ENCODE results near the gene RNF10.
"Not testable (repeated sequence)": the region's sequence is repeated elsewhere in the genome, so short reads cannot be mapped to it uniquely, and the experiment has no call there.

The RNF10 gene

DNA sequence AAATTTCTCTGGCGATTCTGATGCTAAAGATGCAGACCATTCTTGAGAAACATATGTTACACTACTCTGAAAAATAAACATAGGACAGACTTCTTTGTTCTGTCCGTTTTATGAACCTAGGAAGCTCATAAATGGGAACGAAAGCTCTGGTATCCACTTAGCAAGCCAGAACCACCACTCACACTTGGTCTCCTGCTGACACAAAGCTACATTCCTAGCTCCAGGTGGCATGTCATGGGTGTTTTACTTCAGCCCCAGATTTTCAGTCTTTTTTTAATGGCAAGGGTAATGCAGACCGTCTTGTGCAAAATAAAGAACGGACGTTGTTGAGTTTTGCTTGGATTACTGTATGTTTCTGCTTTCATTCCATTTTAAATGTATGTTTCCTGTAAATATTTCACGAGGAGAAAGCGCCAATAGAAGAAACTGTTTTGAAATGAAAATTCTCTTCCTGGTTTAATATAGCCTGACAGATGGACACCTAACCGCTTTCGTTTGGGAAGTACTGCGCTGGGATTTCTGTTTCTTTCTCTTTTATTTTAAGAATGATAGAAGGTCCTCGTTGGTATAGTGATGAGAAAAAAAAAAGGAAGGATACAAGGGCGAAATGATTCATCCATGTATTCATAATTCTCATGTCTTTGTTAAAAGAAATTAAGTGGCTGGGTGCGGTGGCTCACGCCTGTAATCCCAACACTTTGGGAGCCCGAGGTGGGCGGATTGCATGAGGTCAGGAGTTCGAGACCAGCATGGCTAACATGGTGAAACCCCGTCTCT is 4.3 kb upstream of the RNF10 start:
- peak; percentile 60 for DNase-seq

DNA sequence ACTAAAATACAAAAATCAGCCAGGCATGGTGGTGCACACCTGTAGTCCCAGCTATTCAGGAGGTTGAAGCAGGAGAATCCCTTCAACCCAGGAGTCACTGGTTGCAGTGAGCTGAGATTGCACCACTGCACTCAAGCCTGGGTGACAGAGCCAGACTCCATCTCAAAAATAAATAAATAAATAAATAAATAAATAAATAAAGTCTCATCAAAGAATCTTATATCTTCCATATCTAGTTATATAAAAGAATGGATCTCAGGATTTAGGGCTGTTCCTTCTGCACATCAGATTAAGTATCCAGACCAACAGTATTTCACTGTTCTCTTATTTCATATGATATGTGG is 3.8 kb upstream of the RNF10 start:
- DNase-seq: not testable (repeated sequence)

DNA sequence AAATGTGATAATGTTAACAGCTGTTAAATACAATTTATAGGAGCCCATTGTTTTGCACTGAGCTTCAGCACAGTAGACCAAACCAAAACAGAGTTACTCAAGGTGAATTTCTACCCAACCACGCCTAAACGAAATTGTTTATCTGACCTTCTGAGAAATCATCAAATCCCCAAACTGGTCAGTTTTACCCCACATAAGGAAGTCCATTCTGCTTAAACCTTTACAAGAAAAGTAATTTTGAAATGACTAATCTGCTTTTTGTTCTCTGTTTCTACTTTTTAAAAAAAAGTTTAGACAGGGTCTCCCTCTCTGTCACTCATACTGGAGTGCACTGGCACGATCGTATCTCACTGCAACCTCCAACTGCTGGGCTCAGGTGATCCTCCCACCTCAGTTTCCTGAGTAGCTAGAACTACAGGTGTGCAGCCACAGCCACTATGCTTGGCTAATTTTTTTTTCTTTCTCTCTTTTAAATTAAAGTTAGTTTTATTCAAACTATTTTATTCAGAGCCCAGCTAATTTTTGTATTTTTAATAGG is 1.4 kb upstream of the RNF10 start:
- DNase-seq: no peak

DNA sequence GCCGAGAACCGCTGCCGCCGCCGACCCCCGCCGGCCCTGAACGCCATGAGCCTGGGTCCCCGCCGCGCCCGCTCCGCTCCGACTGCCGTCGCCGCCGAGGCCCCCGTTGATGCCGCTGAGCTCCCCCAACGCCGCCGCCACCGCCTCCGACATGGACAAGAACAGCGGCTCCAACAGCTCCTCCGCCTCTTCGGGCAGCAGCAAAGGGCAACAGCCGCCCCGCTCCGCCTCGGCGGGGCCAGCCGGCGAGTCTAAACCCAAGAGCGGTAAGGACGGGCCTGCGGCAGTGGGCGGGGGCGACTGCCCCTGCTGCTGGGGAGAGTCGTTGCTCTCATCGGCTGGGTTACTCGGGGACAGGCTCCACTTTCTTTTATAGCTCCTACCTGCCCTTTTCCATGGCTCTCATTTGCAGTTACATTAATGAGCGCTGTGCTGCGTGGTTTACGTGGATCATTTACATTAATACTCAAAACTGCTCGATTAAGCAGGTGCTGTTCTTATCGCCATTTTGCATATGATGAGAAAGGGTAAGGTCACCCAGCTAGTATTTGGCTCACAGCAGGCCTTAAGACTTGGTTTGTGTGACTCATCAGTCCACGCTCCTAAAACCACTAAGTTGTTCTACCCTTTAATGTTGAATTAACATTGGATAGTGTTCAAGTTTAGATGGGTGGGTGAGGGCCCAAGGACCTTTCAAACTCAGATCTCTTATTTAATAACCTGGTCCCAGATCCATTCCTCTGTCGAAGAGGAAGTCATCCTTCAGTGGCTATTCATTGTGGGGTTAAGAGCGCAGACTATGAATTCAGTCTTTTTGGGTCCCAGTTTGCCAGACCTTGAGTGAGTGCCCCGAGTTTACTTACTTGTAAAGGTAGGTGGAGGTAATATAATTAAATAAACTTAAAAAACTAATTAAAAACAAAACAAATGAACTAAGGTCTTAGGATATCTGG is 823 bp downstream of the RNF10 start:
- no peak for DNase-seq

DNA sequence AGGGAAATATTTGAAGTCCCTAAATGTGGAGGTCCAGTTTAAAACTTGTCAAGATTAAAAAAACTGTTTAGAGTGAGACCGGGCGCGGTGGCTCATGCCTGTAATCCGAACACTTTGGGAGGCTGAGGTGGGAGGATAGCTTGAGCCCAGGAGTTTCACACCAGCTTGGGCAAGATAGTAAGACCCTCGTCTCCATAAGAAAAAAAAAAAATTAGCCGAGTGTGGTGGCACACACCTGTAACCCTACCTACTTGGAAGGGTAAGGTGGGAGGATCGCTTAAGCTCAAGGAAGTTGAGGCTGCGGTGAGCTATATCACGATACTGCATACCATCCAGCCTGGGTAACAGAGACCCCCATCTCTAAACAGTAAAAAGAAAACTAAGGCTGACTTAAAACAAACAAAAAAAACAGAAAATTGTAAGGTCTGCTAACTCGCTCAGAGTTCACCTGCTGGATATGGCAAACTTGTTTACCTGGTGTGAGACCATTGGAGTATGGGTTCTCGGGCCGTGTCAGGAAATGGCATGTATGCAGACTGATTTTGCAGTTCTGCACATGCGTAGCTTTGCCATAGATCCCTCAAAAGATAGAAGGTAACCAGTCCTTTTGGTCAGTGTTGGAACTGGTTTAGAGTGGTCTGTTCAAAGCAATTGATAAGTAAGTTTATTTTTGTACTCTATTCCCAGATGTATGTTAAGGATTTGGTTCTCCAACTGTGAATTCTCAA is 2.1 kb downstream of the RNF10 start:
- DNase-seq: no peak

DNA sequence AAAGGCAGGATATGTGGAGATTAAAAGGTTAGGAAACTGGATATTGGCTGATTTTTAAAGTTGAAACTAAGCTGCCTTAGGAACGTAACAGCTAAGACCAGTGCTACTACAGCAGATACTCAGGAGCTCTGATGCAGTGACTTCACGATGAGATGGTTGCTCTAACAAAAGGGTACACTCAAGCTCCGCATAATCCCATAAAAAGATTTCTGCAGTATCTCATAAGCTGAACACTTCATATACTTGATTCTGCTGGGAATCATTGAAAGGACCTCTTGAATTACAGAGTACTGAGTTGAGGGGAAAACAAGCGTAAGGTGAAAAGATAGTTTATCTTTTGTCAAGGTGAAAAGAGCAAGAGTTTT is 3.7 kb downstream of the RNF10 start:
- DNase-seq: no peak

DNA sequence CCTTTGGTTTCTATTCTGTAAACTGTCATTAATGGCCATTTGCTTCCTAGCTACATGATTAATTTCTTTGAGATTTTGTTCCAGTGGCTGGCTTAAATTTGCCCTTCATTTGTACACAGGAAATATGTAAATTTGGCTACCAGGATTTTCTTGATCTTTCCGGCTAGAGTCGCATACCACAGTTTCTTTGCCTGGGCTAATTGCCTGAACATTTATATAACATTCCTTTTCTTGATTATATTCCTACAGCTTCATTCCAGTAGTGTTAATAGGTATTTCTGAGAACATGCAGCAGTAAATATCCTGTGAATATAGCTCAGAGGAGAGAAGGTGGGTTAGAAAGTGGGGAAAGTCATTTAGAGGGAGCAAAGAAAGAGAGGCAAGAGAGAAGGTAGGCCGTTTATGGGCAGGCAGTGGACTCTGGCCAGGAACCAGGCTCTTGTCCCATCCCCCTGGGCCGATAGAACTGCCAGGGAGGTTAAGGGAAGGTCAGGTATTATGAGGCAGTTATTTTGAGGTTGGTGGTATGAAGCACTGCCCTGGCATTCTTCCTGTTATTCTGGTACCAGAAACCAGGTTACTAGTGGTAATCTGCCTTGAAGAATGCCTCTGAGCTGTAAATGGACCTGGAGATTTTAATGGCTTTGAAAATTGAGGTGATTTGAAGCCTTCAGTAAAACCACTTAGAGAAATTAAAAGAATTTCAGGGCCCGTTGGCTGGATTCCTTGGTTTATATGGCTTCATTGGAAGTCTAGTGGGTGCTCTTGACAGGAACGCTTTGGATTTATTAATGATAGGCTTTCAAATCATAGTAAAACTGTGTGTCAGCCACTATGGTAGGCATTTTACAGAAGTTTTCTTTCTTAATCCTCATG is 4.4 kb downstream of the RNF10 start:
- peak; percentile 73 for DNase-seq

DNA sequence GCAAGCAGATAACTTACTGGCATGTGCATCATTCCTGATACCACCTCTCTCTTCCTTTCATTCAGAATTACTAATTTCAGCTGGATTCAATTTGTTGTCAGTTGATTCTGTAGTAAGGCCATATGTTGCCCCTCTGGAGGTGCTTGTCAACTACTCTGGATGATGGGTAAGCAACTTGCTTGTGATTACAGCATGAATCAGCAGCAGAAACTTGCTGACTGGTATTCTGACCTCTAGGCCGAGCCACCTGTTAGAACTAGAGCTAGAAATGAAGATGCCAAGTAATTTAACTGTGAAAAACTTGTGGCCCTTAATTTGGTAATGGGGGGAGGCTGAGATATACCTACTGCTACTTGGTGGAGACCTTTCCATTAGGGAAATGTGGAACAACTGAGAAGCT is 5.1 kb downstream of the RNF10 start:
- DNase-seq: no peak

DNA sequence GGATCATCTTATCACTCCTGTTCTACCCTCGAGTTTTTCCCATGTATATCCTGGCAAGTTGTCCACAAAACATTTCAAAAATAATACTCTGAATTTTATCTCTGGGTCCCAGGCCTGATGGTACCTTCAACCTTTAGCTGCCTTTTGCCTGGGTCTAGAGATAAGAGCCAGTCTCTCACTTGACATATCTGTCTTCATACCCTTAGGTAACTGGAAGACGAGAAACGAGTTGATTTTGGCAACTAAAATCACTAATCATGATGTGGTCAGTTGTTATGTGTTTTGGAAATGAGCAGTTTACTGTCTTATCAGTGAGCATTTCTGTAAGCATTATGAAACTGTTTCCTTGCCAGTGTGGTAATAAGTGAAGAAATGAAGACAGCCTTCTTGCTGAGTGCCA is 6.3 kb downstream of the RNF10 start:
- peak; percentile 98 for DNase-seq

DNA sequence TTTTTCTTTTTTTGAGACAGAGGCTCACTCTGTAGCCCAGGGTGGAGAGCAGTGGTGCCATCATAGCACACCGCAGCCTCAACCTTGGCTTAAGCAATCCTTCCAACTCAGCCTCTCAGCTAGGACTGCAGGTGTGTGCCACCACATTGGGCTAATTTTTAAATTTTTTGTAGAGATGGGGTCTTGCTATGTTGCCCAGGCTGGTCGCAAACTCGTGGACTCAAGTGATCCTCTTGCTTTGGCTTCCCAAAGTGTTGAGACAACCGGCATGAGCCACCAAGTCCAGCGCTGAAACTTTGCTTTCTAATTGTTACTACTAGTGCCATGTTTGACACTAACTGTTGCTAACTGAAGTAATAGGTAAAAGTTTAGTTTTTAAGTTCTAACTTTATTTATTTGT is 8.0 kb downstream of the RNF10 start:
- no peak for DNase-seq

DNA sequence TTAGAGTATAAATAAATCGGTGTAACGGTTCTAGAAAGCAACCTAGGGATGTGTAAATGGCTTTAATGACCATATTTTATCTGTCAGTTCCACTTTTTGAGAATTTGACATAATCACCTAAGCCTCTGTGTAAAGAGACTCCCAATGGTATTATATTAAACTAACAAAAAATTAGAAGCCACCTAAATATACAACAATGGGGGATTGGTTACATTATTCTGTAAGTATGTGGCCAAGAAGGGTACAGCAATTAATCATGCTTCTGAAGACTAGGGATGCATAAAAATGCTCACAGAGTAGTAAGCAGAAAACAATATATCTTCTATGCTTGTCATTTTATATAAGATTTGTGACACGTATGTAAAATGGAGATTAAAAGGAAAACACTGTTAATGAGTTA is 10.5 kb downstream of the RNF10 start:
- no peak for DNase-seq

DNA sequence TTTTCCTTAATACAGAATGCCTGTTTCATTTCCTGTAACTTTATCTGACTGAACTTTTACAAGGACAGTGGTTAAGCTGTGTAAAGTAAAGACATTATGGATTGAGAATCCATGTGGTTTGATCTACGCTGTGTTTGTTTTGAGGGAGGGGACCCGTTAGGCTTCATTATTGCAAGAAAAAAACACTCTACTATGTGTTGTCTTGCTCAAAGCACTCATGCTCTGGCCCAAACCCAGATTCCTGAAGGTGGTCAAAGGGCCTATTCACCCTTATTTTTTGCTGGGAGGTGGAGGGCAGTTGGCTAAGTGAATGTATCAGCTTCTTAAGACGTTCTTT is 11.9 kb downstream of the RNF10 start:
- DNase-seq: no peak

DNA sequence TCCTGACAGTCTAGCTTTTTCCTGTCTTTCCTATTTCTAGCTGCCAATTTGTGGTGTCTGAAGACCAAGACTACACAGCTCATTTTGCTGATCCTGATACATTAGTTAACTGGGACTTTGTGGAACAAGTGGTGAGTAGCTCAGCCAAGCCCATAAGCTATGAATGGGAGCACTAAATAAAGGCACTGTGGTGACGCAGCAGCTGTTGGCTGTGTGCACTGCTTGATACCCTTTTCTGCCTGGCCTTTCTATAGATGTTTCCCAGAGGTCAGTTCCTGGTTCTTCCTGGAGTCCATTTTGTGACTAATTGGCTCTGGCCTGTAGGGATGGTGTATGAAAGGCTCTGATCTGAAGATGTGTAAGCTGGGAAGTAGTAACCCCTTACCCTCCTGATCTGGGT is 20.5 kb downstream of the RNF10 start:
- DNase-seq: no peak

DNA sequence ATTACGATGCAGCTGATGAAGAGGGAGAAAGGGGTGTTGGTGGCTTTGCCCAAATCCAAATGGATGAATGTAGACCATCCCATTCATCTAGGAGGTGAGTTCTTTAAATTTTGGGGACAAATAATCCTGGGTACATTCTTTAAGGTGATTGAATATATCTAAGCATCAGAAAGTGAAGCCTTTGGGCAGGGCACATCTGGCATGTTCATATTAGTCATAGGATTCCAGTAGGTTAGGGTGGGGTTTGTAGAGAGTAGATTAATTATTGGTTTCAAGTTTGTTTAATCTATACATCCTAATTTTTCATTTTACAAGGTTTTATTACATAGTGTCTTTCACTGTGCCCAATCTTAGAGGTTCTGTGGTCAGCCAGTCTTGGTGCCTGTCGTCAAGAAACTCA is 23.4 kb downstream of the RNF10 start:
- no peak for DNase-seq

DNA sequence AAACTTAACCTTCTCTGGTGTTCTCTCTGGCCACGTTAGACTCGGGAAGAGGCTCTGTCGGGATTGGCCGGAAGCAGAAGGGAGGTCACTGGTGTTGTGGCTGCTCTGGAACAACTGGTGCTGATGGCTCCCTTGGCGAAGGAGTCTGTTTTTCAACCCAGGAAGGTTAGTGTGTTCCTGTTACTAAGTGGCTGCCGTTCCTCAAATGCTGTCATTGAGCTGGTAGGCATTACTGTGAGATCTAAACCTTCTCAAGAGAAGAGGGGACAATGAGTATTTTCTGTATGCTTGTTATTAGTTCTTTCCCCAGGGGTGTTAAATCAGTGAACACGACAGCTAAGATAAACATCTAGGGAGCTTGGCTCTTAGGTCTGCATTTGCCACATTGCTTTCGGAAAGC is 28.8 kb downstream of the RNF10 start:
- no peak for DNase-seq

DNA sequence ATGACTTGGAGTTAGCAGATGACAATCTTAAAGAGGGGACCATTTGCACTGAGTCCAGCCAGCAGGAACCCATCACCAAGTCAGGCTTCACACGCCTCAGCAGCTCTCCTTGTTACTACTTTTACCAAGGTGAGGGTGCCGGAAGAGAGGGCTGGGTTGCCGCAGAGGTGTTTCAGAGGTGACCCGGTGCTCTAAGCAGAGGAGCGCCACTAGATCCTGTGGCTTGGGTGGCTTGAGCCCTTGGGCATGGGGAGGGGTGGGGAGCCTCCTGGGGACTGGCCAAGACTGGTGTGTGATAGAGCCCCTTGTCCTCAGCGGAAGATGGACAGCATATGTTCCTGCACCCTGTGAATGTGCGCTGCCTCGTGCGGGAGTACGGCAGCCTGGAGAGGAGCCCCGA is 29.3 kb downstream of the RNF10 start:
- DNase-seq: no peak

DNA sequence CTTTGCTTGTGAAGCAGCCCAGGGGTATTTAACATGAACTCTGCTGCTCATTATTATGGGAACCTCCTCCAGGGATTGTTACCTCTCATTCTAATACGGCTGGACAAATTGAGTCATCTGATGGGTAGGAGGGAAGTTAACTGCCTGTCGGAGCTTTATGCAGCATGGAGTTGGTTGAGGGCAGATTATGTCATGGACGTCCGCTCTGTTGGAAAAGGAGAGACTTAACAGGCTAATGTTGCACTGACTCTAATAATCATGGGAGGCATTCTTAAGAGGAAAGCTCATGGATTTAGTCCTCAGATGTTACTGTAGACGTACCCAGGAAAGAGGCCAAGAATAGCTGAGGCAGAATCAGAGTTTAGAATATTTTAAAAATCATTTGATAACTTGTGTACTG is 37.1 kb downstream of the RNF10 start:
- DNase-seq: no peak

DNA sequence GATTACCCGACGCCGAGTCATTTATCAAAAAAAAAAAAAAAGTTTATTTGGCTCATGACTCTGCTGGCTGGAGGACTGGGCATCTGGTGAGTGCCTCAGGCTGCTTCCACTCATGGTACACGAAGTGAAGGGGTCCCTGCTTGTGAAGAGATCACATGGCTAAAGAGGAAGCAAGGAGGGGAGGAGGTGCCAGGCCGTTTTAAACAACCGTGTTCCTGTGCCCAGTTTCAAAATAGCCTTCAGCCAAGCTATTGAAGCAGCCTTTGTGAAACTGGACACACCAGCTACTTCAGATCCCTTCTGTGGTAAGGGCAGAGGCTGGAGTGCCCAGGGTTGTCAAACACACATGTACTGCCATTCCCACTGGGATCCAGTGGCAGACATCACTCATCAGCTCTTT is 39.4 kb downstream of the RNF10 start:
- DNase-seq: no peak

DNA sequence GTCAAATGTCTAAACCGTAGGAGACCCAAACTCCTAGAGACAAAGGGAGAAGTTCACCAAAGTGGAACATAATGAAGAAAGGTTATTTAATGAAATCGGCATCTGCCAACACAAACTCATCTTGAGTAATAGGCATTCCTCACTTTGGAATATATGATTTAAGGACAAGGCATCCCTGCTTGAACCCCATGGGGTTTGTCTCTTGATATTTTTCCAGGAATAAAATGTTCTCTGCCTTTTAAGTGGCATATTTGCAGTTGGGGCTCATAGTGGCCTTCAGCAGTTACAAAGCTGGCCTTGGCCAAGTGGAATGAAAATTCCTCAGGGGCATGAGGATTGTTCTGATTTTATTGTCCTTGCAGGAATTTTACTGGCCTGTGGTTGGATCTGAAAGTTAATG is 40.0 kb downstream of the RNF10 start:
- DNase-seq: no peak

DNA sequence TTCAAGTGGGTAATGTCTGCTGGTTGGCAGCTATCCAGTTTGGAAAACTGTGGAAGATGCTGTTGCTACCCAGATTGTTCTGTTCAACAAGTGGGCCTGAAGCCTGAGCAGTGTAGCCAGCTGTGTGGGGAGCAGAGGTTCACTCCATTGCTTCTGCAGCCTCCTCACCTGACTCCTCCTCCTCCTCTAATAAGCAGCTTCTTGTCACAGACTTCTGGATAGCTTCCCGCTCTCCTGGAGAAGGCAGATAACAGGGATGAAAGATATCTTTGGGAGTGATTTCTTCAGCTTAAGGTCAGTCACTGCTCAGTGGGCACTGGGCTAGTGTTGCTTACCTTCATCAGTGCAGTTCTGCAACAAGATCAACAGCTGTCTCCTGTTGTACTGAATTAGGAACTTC is 45.0 kb downstream of the RNF10 start:
- no peak for DNase-seq

DNA sequence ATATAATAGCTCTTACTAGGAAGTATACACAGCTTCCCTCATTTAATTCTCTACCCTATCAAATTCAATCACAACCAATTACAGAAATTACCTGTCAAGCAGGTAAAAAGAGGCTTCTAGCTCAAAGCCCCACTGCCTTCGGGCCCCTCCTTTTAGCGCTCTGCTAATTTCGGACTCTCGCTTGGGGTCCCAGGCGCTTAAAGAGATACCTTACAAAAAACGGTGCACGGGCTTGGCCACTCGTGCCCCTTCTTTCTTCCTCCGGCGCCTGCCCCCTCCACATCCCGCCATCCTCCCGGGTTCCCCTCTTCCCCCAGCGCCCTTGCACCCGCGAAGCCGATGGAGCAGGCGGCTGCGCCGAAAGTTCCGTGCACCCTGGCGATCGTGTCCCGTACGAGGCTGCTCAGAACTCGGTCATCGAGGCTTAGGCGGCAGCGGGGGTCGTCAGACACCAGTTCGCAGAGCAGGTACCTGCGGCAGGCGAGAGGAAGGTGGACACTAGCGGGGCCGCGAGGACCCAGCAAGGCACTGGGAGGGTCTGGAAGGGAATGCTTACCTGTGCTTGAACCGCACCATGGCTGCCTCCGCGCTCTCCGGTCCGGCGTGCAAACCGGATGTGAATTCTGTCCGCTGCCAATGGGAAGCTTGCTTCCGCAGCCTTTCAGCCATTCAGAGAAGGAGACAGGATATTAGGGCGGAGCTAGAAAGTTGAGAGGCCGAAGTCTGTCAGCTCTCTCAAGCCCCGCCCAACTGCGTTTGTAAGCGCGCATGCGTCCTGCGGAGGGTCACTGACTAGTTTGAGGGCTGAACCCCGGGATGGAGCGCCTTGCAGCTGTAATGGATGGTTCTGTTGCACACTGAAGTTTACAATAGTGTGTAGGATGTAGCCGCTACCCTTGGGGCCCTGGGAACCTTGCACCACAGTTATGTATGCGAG is 46.9 kb downstream of the RNF10 start, which contains the start of gene POP5:
POP5 (minus strand) TSS at position 616 of the 937 bp plus-strand sequence; CDS start at position 576, 40 bp downstream.
- DNase-seq: peak; percentile 96
